ENCODE data around the gene IQCC.

IQCC gene

DNA sequence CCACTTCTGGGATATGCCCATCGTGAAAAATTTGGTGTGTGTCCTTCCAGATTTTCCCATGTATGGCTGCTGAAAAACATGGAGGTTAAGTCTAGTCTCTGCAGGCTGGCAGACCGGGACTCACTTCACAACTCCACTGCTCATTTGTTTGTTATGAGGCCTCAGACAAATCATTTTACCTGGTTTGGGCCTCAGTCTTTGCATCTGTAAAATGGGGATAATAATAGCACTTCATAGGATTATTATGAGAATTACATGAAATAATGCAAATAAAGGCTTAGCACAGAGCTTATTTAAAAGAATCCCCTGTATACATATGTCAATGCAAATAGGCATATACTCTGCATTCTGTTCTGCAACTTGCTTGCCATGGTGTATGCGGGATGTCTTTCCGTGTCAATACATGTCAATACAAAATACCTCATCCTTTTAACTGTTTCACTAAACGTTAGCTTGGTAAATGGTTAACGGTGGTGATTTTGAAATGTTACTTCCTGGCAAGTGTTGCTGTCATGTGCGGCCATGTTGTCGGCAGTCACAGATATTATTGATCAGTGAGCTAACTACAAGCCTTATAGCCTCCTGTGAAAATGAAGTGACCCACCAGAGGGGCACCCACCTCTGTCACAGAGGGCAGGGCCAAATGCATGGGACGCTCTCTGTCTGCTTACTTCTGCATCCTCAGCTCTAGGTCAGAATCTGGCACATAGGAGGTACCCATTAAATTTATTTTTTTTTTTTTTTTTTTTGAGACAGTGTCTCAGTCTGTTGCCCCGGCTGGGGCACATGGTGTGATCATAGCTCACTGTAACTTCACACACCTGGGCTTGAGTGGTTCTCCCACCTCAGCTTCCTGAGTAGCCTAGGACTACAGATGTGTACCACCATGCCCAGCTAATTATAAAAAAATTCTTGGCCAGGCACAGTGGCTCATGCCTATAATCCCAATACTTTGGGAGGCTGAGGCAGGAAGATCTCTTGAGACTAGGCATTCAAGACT, 49.9 kb downstream of the IQCC start:
- DNase-seq (ENCODE audit: low read depth in 2 of 3, low spot score in 1 of 3) = no peak

DNA sequence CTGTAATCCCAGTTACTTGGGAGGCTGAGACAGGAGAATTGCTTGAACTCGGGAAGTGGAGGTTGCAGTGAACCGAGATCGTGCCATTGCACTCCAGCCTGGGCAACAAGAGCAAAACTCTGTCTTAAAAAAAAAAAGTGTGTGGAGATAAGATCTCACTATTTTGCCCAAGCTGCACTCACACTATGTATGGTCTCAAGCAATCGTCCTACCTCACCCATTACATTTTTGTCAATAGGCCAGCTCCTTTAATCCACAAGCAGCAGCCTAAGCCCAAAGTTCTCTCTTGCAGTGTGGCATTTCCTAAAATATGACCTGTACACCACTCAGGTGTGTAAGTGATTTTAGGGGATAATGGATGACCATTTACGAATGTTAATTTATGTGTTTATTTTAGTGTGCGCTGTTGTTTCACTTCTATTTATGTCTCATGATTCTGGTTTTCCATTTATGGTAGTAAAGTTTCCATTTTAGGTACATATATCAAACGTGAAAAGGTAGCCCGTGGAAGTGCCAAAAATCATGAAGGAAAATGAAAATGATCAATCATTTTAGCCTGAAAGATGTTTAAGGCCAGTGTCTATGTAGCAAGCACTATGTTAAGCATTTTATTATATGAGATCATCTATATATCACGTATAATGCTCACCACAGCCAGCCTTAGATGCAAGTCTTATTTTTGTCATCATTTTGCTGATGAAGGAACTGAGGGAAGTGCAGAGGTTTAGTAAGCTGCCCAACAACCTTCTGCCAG, 51.2 kb downstream of the IQCC start:
- DNase-seq (ENCODE audit: low read depth in 2 of 3, low spot score in 1 of 3) = no peak

DNA sequence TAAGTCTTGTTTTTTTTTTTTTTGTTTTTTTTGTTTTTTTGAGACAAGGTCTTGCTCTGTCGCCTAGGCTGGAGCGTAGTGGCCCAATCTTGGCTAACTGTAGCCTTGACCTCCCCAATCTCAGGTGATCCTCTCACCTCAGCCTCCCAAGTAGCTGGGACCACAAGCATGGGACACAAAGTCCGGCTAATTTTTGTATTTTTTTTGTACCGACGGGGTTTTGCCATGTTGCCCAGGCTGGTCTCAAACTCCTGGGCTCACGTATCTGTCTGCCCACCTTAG, 51.7 kb downstream of the IQCC start:
- no peak for DNase-seq (ENCODE audit: low read depth in 2 of 3, low spot score in 1 of 3)

Data from stimulated activated CD4-positive, alpha-beta T cell treated with anti-CD3 and anti-CD28 coated beads, Interleukin-12 subunit alpha, Interleukin-12 subunit beta, amount 100 ng/mL, for 48 hours (primary cell).